ENCODE measurements around the gene RGS10. TPM values are rescaled to one million over a fixed set of nuclear protein-coding genes. Genes with fewer than 3 reads are reported as not detected.

RGS10 gene
- total RNA-seq, 6 donors from 2014 or later, result 11.7 to 39.3 (median 26.5) TPM

- H3K4me3 ChIP-seq, result no peak overlapping the region
- no peaks in the 10 kb centered on the region for H3K9me3 ChIP-seq
- DNase-seq (no peak), ATAC-seq (ENCODE audit: low FRiP score in 2 of 2) (no peak)
- no peaks in the 10 kb centered on the region for H3K36me3 ChIP-seq
- no peak overlapping the region for H3K27ac ChIP-seq
- H3K4me1 ChIP-seq, result no peaks in the 10 kb centered on the region
- TF ChIP-seq EP300 (IDR thresholded peaks at IDR 0.05), result no peak
- TF ChIP-seq POLR2AphosphoS5 (IDR thresholded peaks at IDR 0.05), result no peak
- no peak for TF ChIP-seq POLR2A (IDR thresholded peaks at IDR 0.05)
- no peak for TF ChIP-seq CTCF (IDR thresholded peaks at IDR 0.05)
- WGBS, 2 donors, result 87 to 96% methylated on average over 5 of the region's 5 CpGs
- H3K27me3 ChIP-seq, result no peaks in the 10 kb centered on the region
These were observed 35.4 kb downstream of the RGS10 start for GRCh38 chr10:119507115-119507514.

- H3K4me3 ChIP-seq, result no peak overlapping the region
- no peaks in the 10 kb centered on the region for H3K36me3 ChIP-seq
- no peak for ATAC-seq (ENCODE audit: low FRiP score in 2 of 2)
- no peaks in the 10 kb centered on the region for H3K4me1 ChIP-seq
- DNase-seq, result no peak
- H3K27ac ChIP-seq, result no peak overlapping the region
- TF ChIP-seq POLR2AphosphoS5 (IDR thresholded peaks at IDR 0.05), result no peak
- no peak for TF ChIP-seq POLR2A (IDR thresholded peaks at IDR 0.05)
- H3K9me3 ChIP-seq, result no peaks in the 10 kb centered on the region
- no peaks in the 10 kb centered on the region for H3K27me3 ChIP-seq
- WGBS, 2 donors, result 82 to 87% methylated on average over 21 of the region's 21 CpGs
These were observed 36.8 kb downstream of the RGS10 start for GRCh38 chr10:119505588-119506315.

GRCh38 chr10:119505131-119505551, 37.4 kb downstream of the RGS10 start:
- H3K27me3 ChIP-seq, result no peaks in the 10 kb centered on the region
- no peaks in the 10 kb centered on the region for H3K36me3 ChIP-seq
- no peaks in the 10 kb centered on the region for H3K9me3 ChIP-seq
- 76 to 80% methylated on average over 12 of the region's 12 CpGs for WGBS, 2 donors
- DNase-seq (no peak), ATAC-seq (ENCODE audit: low FRiP score in 2 of 2) (peak in 1 of 2 donors; percentile 44)
- TF ChIP-seq POLR2A (IDR thresholded peaks at IDR 0.05) (no peak), EP300 (IDR thresholded peaks at IDR 0.05) (no peak), POLR2AphosphoS5 (IDR thresholded peaks at IDR 0.05) (no peak), CTCF (IDR thresholded peaks at IDR 0.05) (no peak)
- H3K4me1 ChIP-seq, result no peaks in the 10 kb centered on the region
- no peak overlapping the region for H3K4me3 ChIP-seq
- no peak overlapping the region for H3K27ac ChIP-seq

- Histone ChIP-seq H3K9me3 (no peaks in the 10 kb centered on the region), H3K4me1 (no peaks in the 10 kb centered on the region), H3K27me3 (no peaks in the 10 kb centered on the region), H3K27ac (no peak overlapping the region), H3K36me3 (no peaks in the 10 kb centered on the region), H3K4me3 (no peak overlapping the region)
- DNase-seq (no peak), ATAC-seq (ENCODE audit: low FRiP score in 2 of 2) (no peak)
- TF ChIP-seq EP300 (IDR thresholded peaks at IDR 0.05) (no peak), CTCF (IDR thresholded peaks at IDR 0.05) (no peak), POLR2A (IDR thresholded peaks at IDR 0.05) (no peak), POLR2AphosphoS5 (IDR thresholded peaks at IDR 0.05) (no peak)
- 89 to 95% methylated on average over 9 to 10 of the region's 10 CpGs for WGBS, 2 donors
These were observed 37.9 kb downstream of the RGS10 start for GRCh38 chr10:119504651-119505050.

GRCh38 chr10:119503821-119504220, 38.7 kb downstream of the RGS10 start:
- TF ChIP-seq POLR2A (IDR thresholded peaks at IDR 0.05) (no peak), POLR2AphosphoS5 (IDR thresholded peaks at IDR 0.05) (no peak), EP300 (IDR thresholded peaks at IDR 0.05) (no peak), CTCF (IDR thresholded peaks at IDR 0.05) (no peak)
- peaks cover 0 to 5% (median 0%) of the 10 kb centered on the region in 4 donors for H3K4me1 ChIP-seq
- H3K27ac ChIP-seq, result no peak overlapping the region
- H3K4me3 ChIP-seq, result no peak overlapping the region
- no peaks in the 10 kb centered on the region for H3K36me3 ChIP-seq
- H3K27me3 ChIP-seq, result no peaks in the 10 kb centered on the region
- ATAC-seq (ENCODE audit: low FRiP score in 2 of 2) (no peak), DNase-seq (no peak)
- no peaks in the 10 kb centered on the region for H3K9me3 ChIP-seq
- WGBS, 2 donors, result 94 to 95% methylated on average over 5 of the region's 5 CpGs

All from upper lobe of left lung (tissue), 6 donors.